OCI-LY3 (cell line): Measurements from ENCODE around the gene UGT1A4.

Experiments
- H2AFZ ChIP-seq: fragments of 200-600, 300-600 bp; shearing (Covaris generic); 2 replicates; pipeline ENCODE4 v1.6.0; 2014; ENCODE audit warnings: antibody characterized with exemption, low read depth, low read length
- H3K27ac ChIP-seq: fragments of 200-600, 300-600 bp; sonication (generic); 2 replicates; pipeline ENCODE4 v1.5.1; 2014; ENCODE audit warnings: mild to moderate bottlenecking, low read length, moderate library complexity, mixed read lengths
- H3K27me3 ChIP-seq: fragments of 200-600, 300-600 bp; sonication (generic); 2 replicates; pipeline ENCODE4 v1.6.1; 2014; ENCODE audit warnings: low read depth, low read length, mixed read lengths
- H3K36me3 ChIP-seq: fragments of 200-600, 300-600 bp; sonication (generic); replicated peaks from 2 replicates; pipeline ENCODE3; 2014; ENCODE audit warnings: low read depth, low read length, mixed read lengths
- H3K4me1 ChIP-seq: fragments of 300-600, 200-600 bp; sonication (generic); 2 replicates; pipeline ENCODE4 v1.6.1; 2014; ENCODE audit warnings: low read length, mixed read lengths
- H3K4me2 ChIP-seq: fragments of 200-600, 300-600 bp; sonication (generic); 2 replicates; pipeline ENCODE4 v1.6.1; 2014; ENCODE audit warnings: low read length, mixed read lengths
- H3K4me3 ChIP-seq: fragments of 300-600, 200-600 bp; sonication (generic); 2 replicates; pipeline ENCODE4 v1.5.1; 2014; ENCODE audit warnings: antibody characterized with exemption, mild to moderate bottlenecking, low read length, moderate library complexity
- H3K79me2 ChIP-seq: fragments of 300-600, 200-600 bp; shearing (Covaris generic); 2 replicates; pipeline ENCODE4 v1.6.1; 2014; ENCODE audit warnings: mild to moderate bottlenecking, low read length, mixed read lengths
- H3K9ac ChIP-seq: fragments of 300-600, 200-600 bp; shearing (Covaris generic); 2 replicates; pipeline ENCODE4 v1.6.0; 2014; ENCODE audit warnings: mild to moderate bottlenecking, low read length, moderate library complexity
- H3K9me3 ChIP-seq: fragments of 200-600, 300-600 bp; shearing (Covaris generic); 2 replicates; pipeline ENCODE4 v1.6.1; 2014; ENCODE audit warnings: low read length, mixed read lengths; ENCODE audit not compliant: insufficient read depth
- H4K20me1 ChIP-seq: fragments of 200-600, 300-600 bp; sonication (generic); 2 replicates; pipeline ENCODE4 v1.6.1; 2016; ENCODE audit warnings: low read length, mixed read lengths; ENCODE audit not compliant: insufficient read depth
- EZH2phosphoT487 ChIP-seq: fragments of 200-600 bp; shearing (Covaris generic); IDR thresholded peaks from 2 replicates; pipeline ENCODE4 v1.6.1; 2018; ENCODE audit warnings: antibody characterized with exemption, mixed run types, low read depth
- TF ChIP-seq, protein P1 (sequence below): fragments of 200-600, 300-600 bp; sonication (generic); IDR thresholded peaks from 2 replicates; pipeline ENCODE4 v1.5.1; 2014; ENCODE audit warnings: antibody characterized with exemption, low read length, low read depth

Gene UGT1A4

DNA sequence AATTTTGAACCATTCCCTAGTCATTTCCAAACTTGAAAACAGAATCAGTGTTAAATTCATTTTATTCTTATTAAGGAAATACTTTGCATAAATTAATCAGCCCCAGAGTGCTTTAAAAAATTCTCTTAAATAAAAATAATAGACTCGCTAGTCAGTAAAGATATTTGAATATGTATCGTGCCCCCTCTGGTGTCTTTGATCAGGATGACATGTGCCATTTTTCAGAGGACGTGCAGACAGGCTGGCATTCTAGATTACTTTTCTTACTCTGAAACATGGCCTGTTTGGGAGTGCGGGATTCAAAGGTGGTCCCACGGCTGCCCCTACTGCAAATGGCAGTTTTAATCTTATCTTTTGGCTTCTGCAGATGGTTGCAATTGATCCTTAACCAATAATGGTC is 54.0 kb downstream of the UGT1A4 start:
- Histone ChIP-seq H3K4me3 (no peak overlapping the region), H3K79me2 (no peaks in the 10 kb centered on the region), H3K27me3 (no peaks in the 10 kb centered on the region), H3K9ac (no peak overlapping the region), H2AFZ (no peak overlapping the region), H4K20me1 (no peaks in the 10 kb centered on the region), H3K9me3 (no peaks in the 10 kb centered on the region), H3K4me2 (no peak overlapping the region), H3K36me3 (no peaks in the 10 kb centered on the region), H3K27ac (no peak overlapping the region), H3K4me1 (no peaks in the 10 kb centered on the region)
- TF ChIP-seq, protein P1, sequence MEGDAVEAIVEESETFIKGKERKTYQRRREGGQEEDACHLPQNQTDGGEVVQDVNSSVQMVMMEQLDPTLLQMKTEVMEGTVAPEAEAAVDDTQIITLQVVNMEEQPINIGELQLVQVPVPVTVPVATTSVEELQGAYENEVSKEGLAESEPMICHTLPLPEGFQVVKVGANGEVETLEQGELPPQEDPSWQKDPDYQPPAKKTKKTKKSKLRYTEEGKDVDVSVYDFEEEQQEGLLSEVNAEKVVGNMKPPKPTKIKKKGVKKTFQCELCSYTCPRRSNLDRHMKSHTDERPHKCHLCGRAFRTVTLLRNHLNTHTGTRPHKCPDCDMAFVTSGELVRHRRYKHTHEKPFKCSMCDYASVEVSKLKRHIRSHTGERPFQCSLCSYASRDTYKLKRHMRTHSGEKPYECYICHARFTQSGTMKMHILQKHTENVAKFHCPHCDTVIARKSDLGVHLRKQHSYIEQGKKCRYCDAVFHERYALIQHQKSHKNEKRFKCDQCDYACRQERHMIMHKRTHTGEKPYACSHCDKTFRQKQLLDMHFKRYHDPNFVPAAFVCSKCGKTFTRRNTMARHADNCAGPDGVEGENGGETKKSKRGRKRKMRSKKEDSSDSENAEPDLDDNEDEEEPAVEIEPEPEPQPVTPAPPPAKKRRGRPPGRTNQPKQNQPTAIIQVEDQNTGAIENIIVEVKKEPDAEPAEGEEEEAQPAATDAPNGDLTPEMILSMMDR, result no peak
- TF ChIP-seq EZH2phosphoT487, result no peak

DNA sequence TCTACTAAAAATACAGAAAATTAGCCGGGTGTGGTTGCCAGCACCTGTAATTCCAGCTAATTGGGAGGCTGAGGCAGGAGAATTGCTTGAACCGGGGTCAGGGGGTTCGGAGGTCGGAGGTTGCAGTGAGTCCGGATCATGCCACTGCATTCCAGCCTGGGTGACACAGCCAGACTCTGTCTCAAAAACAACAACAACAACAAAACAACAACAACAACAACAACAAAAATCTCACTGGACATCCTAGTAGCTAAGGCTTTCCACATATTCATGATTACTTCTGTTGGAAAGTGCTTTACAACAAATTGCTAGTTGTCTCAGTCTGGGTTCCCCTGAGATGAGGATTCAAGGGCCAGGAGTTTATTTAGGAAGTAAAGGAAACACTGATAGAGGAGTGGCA is 55.3 kb downstream of the UGT1A4 start:
- Histone ChIP-seq H3K79me2 (no peaks in the 10 kb centered on the region), H3K9ac (no peak overlapping the region), H3K4me1 (no peaks in the 10 kb centered on the region), H3K36me3 (no peaks in the 10 kb centered on the region), H3K27ac (no peak overlapping the region), H3K4me3 (no peak overlapping the region), H3K9me3 (no peaks in the 10 kb centered on the region), H3K4me2 (no peak overlapping the region), H3K27me3 (no peaks in the 10 kb centered on the region), H4K20me1 (no peaks in the 10 kb centered on the region), H2AFZ (no peak overlapping the region)
- TF ChIP-seq, protein P1, result no peak
- TF ChIP-seq EZH2phosphoT487, result no peak

DNA sequence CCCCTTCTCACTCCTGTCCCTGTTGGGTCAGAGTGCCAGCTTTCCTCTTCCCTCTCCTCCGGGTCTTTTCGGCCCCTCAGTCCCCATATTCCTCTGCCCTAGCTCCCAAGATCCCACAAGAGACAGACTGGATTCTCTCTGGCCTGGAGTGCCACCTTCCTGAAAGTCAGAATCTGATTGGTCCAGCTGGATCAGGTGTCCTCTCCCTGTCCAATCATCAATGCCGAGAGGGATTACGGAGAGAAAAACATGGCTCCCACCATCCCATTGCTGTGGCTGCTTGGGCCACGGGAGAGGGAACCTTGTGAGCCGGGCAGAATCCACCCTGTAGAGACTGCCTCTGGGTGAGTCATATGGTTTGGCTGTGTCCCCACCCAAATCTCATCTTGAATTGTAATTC is 56.9 kb downstream of the UGT1A4 start:
- no peak overlapping the region for H3K27ac ChIP-seq
- no peaks in the 10 kb centered on the region for H4K20me1 ChIP-seq
- no peak overlapping the region for H2AFZ ChIP-seq
- no peaks in the 10 kb centered on the region for H3K79me2 ChIP-seq
- H3K9me3 ChIP-seq, result no peaks in the 10 kb centered on the region
- no peak overlapping the region for H3K4me3 ChIP-seq
- no peaks in the 10 kb centered on the region for H3K36me3 ChIP-seq
- no peak for TF ChIP-seq EZH2phosphoT487
- TF ChIP-seq, protein P1, result no peak
- H3K4me1 ChIP-seq, result no peaks in the 10 kb centered on the region
- H3K4me2 ChIP-seq, result no peak overlapping the region
- H3K9ac ChIP-seq, result no peak overlapping the region
- H3K27me3 ChIP-seq, result no peaks in the 10 kb centered on the region

DNA sequence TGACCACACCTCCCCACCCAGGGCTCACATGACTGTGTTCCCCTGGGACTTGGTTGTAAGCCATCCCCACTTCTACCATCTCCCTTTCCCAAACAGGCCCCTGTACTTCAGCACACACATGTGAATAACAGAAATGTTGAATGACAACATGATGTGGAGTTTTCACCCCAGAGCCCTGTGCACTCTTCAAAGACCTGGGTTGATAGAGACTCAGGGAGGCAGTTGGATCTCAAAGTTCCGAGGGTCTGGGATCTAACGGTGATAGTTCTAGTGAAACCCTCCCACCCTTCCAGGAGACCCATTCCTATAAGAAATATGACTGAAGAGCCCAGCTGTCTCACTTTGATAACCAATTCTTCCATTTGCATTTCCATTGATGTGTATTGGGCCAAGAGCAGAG is 59.5 kb downstream of the UGT1A4 start, which contains the start of gene MROH2A:
TSS of gene MROH2A (plus strand) at position 301 of the 400 bp plus-strand sequence. CDS start 1,029 bp downstream, outside the sequence.
- H3K9me3 ChIP-seq, result no peaks in the 10 kb centered on the region
- TF ChIP-seq, protein P1, result no peak
- no peak for TF ChIP-seq EZH2phosphoT487
- no peak within 1 kb of the TSS for H3K9ac ChIP-seq
- H3K4me1 ChIP-seq, result no peaks in the 10 kb centered on the region
- no peaks in the 10 kb centered on the region for H3K79me2 ChIP-seq
- H3K36me3 ChIP-seq, result no peaks in the 10 kb centered on the region
- no peaks in the 10 kb centered on the region for H4K20me1 ChIP-seq
- no peak within 1 kb of the TSS for H3K4me3 ChIP-seq
- no peak within 1 kb of the TSS for H3K4me2 ChIP-seq
- H3K27me3 ChIP-seq, result no peaks in the 10 kb centered on the region
- no peak within 1 kb of the TSS for H3K27ac ChIP-seq
- H2AFZ ChIP-seq, result no peak within 1 kb of the TSS
